ENCODE measurements around the gene COL4A3. TPM values are rescaled to one million over a fixed set of nuclear protein-coding genes. Genes with fewer than 3 reads are reported as not detected.
"Not testable (repeated sequence)": the region's sequence is repeated elsewhere in the genome, so short reads cannot be mapped to it uniquely, and the experiment has no call there.

The COL4A3 gene
- total RNA-seq, 1 donor from 2014 or later: 0.32 TPM

GRCh38 chr2:227219312-227220105 lies 55.1 kb downstream of the COL4A3 start:
- Mint-ChIP-seq H3K4me3 (ENCODE audit: unreplicated experiment) (no peak overlapping the region), H3K27me3 (ENCODE audit: unreplicated experiment) (no peaks in the 10 kb centered on the region), H3K4me1 (ENCODE audit: unreplicated experiment) (peaks cover 8% of the 10 kb centered on the region), H3K9me3 (ENCODE audit: unreplicated experiment) (no peaks in the 10 kb centered on the region), H3K36me3 (ENCODE audit: unreplicated experiment) (no peaks in the 10 kb centered on the region), H3K27ac (ENCODE audit: unreplicated experiment) (no peak overlapping the region)
- TF ChIP-seq, protein P1, sequence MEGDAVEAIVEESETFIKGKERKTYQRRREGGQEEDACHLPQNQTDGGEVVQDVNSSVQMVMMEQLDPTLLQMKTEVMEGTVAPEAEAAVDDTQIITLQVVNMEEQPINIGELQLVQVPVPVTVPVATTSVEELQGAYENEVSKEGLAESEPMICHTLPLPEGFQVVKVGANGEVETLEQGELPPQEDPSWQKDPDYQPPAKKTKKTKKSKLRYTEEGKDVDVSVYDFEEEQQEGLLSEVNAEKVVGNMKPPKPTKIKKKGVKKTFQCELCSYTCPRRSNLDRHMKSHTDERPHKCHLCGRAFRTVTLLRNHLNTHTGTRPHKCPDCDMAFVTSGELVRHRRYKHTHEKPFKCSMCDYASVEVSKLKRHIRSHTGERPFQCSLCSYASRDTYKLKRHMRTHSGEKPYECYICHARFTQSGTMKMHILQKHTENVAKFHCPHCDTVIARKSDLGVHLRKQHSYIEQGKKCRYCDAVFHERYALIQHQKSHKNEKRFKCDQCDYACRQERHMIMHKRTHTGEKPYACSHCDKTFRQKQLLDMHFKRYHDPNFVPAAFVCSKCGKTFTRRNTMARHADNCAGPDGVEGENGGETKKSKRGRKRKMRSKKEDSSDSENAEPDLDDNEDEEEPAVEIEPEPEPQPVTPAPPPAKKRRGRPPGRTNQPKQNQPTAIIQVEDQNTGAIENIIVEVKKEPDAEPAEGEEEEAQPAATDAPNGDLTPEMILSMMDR (IDR thresholded peaks at IDR 0.05): no peak
- no peak for DNase-seq (ENCODE audit: extremely low spot score, unreplicated experiment)

DNA sequence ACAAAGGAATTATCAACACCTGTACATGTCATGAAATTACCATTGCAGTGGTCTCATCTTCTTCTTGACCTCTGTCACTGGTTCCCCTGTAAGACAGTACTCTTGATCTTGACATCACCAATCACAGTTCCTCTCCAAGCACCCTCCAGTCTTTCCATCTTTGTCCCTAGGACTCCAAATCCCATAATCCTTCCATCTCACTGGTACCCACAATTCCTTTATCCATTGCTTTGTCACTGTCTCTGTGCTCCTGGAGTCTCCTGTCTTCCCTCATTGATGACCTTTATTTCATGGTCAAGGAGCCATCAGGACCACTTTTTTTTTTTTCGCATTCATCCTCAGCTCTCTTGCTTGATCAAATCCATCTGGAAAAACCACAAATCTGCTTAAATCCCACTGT lies 56.7 kb downstream of the COL4A3 start:
- Mint-ChIP-seq H3K4me1 (ENCODE audit: unreplicated experiment) (peaks cover 2% of the 10 kb centered on the region), H3K9me3 (ENCODE audit: unreplicated experiment) (no peaks in the 10 kb centered on the region), H3K27ac (ENCODE audit: unreplicated experiment) (no peak overlapping the region), H3K36me3 (ENCODE audit: unreplicated experiment) (no peaks in the 10 kb centered on the region), H3K27me3 (ENCODE audit: unreplicated experiment) (no peaks in the 10 kb centered on the region), H3K4me3 (ENCODE audit: unreplicated experiment) (no peak overlapping the region)
- DNase-seq (ENCODE audit: extremely low spot score, unreplicated experiment): no peak
- TF ChIP-seq, protein P1 (IDR thresholded peaks at IDR 0.05): no peak

- Mint-ChIP-seq H3K4me3 (ENCODE audit: unreplicated experiment) (no peak overlapping the region), H3K36me3 (ENCODE audit: unreplicated experiment) (no peaks in the 10 kb centered on the region), H3K9me3 (ENCODE audit: unreplicated experiment) (no peaks in the 10 kb centered on the region), H3K4me1 (ENCODE audit: unreplicated experiment) (peaks cover 3% of the 10 kb centered on the region), H3K27me3 (ENCODE audit: unreplicated experiment) (no peaks in the 10 kb centered on the region), H3K27ac (ENCODE audit: unreplicated experiment) (no peak overlapping the region)
- no peak for DNase-seq (ENCODE audit: extremely low spot score, unreplicated experiment)
- TF ChIP-seq, protein P1 (IDR thresholded peaks at IDR 0.05): no peak
These were observed 57.9 kb downstream of the COL4A3 start for GRCh38 chr2:227222292-227222691.

DNA sequence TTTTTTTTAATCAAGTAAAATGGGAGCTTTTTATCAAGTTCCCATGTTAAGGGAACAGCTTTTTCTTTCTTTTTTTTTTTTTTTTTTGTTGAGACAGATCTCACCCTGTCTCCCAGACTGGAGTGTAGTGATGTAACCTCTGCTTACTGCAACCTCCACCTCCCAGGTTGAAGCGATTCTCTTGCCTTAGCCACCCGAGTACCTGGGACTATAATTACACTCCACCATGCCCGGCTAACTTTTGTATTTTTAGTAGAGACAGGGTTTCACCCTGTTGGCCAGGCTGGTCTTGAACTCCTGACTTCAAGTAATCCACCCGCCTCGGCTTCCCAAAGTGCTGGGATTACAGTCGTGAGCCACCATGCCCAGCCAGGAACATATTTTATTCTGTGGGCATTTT lies 61.2 kb downstream of the COL4A3 start:
- H3K27ac Mint-ChIP-seq (ENCODE audit: unreplicated experiment): not testable (repeated sequence)

DNA sequence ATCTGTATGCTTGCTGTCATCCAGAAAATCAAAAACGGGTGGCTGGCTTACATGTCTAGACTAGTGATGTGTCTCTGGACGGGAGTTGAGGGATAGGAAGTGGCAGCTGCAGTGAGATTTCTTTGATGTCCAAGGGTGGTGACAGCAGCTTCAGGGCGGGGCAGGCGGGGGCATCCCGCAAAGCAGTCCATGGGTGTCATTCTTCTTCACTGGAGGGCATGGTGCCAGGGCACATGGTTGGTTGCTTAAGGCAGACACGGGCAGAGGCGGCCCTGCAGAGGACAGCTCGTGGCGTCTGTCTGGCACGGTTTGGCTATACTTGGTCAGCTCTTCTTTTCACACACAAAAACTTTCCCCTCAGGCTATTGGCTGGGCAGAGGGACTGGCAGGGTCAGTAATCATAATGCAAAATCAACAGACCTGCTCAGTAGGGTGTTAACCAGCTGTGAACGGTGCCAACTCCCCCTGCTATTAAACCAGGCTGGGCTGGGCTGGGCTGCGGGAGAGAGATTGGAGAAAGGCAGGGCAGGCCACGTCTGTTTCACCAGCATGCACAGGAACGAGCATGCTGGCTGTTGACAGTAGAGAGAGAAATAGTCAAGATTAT lies 63.7 kb downstream of the COL4A3 start:
- Mint-ChIP-seq H3K9me3 (ENCODE audit: unreplicated experiment) (peaks cover 5% of the 10 kb centered on the region), H3K27me3 (ENCODE audit: unreplicated experiment) (peaks cover 9% of the 10 kb centered on the region), H3K36me3 (ENCODE audit: unreplicated experiment) (no peaks in the 10 kb centered on the region), H3K4me1 (ENCODE audit: unreplicated experiment) (peaks cover 18% of the 10 kb centered on the region), H3K4me3 (ENCODE audit: unreplicated experiment) (peak overlapping the region; percentile 2), H3K27ac (ENCODE audit: unreplicated experiment) (peak overlapping the region; percentile 71)
- TF ChIP-seq, protein P1 (IDR thresholded peaks at IDR 0.05): no peak
- DNase-seq (ENCODE audit: extremely low spot score, unreplicated experiment): peak; percentile 86

More for the DNA sequence above, 61.2 kb downstream of the COL4A3 start:
- not testable (repeated sequence) for H3K4me3 Mint-ChIP-seq (ENCODE audit: unreplicated experiment); DNase-seq (ENCODE audit: extremely low spot score, unreplicated experiment); H3K9me3 Mint-ChIP-seq (ENCODE audit: unreplicated experiment); H3K27me3 Mint-ChIP-seq (ENCODE audit: unreplicated experiment); H3K36me3 Mint-ChIP-seq (ENCODE audit: unreplicated experiment)
- H3K4me1 Mint-ChIP-seq (ENCODE audit: unreplicated experiment): peaks cover 18% of the 10 kb centered on the region

Data from osteocyte (in vitro differentiated cells).